DOHH2 (cell line): ENCODE results near the gene RGS3.
"Not testable (repeated sequence)": the region's sequence is repeated elsewhere in the genome, so short reads cannot be mapped to it uniquely, and the experiment has no call there.

Experiments
- H3F3A ChIP-seq: fragments of 200-600 bp; sonication (generic), shearing (Covaris generic); 2 replicates; pipeline ENCODE4 v1.6.0; 2016; ENCODE audit warnings: antibody characterized with exemption, mild to moderate bottlenecking; ENCODE audit not compliant: control insufficient read depth, insufficient read depth
- H3K27ac ChIP-seq: fragments of 200-600 bp; sonication (generic); 2 replicates; pipeline ENCODE4 v1.5.1; 2014; ENCODE audit warnings: low read depth, mild to moderate bottlenecking, low read length, moderate library complexity
- H3K27me3 ChIP-seq: fragments of 200-600 bp; sonication (generic); 2 replicates; pipeline ENCODE4 v1.6.1; 2014; ENCODE audit warnings: mild to moderate bottlenecking, low read length, mixed read lengths; ENCODE audit not compliant: control insufficient read depth
- H3K36me3 ChIP-seq: fragments of 200-600 bp; sonication (generic); 2 replicates; pipeline ENCODE4 v1.6.1; 2014; ENCODE audit warnings: mild to moderate bottlenecking, low read length, moderate library complexity, mixed read lengths; ENCODE audit not compliant: control insufficient read depth
- H3K4me1 ChIP-seq: fragments of 200-600 bp; sonication (generic); 2 replicates; pipeline ENCODE4 v1.6.1; 2014; ENCODE audit warnings: mild to moderate bottlenecking, low read length, mixed read lengths; ENCODE audit not compliant: control insufficient read depth
- H3K4me2 ChIP-seq: fragments of 200-600 bp; sonication (generic); 2 replicates; pipeline ENCODE4 v1.6.0; 2014; ENCODE audit warnings: mild to moderate bottlenecking, low read length, moderate library complexity
- H3K4me3 ChIP-seq: fragments of 200-600 bp; sonication (generic); 2 replicates; pipeline ENCODE4 v1.5.1; 2014; ENCODE audit warnings: mild to moderate bottlenecking, low read length, mixed read lengths
- H3K79me2 ChIP-seq: fragments of 200-600 bp; sonication (generic); 2 replicates; pipeline ENCODE4 v1.6.1; 2014; ENCODE audit warnings: mild to moderate bottlenecking, low read length, mixed read lengths; ENCODE audit not compliant: control insufficient read depth
- H3K9me2 ChIP-seq: fragments of 200-600 bp; sonication (generic); replicated peaks from 2 replicates; pipeline ENCODE4 v1.6.1; 2014; ENCODE audit warnings: mild to moderate bottlenecking, low read length, mixed read lengths; ENCODE audit not compliant: control insufficient read depth
- H3K9me3 ChIP-seq: fragments of 200-600 bp; sonication (generic); 2 replicates; pipeline ENCODE4 v1.6.1; 2014; ENCODE audit warnings: antibody characterized with exemption, low read length, mixed read lengths; ENCODE audit not compliant: control insufficient read depth, insufficient read depth
- H4K20me1 ChIP-seq: fragments of 200-600 bp; sonication (generic); 2 replicates; pipeline ENCODE4 v1.6.0; 2014; ENCODE audit warnings: low read depth, mild to moderate bottlenecking, antibody characterized with exemption, low read length, moderate library complexity; ENCODE audit not compliant: control insufficient read depth, insufficient read depth
- EZH2phosphoT487 ChIP-seq: fragments of 200-600 bp; sonication (generic); IDR thresholded peaks from 2 replicates; pipeline ENCODE4 v1.6.1; 2017; ENCODE audit warnings: borderline replicate concordance, mild to moderate bottlenecking, antibody characterized with exemption, low read length, moderate library complexity, mixed read lengths
- TF ChIP-seq, protein P1 (sequence below): fragments of 200-600 bp; sonication (generic); IDR thresholded peaks from one replicate; pipeline ENCODE4 v1.5.1; 2014; ENCODE audit warnings: antibody characterized with exemption, mild to moderate bottlenecking, low read depth, low read length; ENCODE audit not compliant: poor library complexity, severe bottlenecking

The RGS3 gene

DNA sequence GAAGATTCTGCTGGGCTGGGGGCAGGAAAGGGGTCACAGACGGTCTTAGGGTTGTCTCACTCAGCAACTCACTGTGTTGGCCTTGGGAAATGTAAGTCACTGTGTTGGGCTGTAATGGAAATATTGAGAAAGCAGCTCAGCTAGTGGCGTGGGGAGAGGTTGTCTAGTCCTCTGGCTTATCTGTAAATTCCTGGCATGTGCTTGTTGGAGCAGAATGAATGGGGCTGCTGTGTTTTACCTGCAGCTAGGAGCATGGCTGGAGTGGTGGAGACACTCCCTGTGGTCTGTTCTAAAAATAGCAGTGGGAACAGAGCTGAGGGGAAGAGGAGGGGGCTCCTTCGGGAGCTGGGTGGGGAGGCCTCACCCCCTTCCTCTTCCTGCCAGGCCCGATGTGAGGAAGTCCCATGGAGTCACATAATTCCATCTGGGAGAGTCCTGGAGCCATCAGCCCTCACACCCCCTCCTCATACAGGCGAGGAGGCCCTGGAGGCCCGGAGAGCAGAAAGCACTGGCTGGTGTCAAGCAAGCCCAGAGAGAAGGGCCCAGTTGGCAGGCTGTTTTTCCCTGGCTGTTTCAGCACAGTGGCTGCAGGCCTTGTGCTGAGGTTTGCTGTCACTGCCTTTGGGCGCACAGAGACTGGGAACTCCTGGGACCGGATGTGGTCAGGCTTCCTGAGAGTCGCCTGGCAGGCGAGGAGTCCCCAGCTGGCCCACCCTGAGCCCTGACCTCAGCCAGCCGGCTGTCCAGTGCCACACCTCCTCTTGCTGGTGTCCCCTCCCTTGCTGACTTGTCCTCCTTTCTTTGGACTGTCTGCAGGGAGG lies 84.9 kb downstream of the RGS3 start:
- no peak overlapping the region for H3K4me3 ChIP-seq
- no peaks in the 10 kb centered on the region for H3K9me3 ChIP-seq

DNA sequence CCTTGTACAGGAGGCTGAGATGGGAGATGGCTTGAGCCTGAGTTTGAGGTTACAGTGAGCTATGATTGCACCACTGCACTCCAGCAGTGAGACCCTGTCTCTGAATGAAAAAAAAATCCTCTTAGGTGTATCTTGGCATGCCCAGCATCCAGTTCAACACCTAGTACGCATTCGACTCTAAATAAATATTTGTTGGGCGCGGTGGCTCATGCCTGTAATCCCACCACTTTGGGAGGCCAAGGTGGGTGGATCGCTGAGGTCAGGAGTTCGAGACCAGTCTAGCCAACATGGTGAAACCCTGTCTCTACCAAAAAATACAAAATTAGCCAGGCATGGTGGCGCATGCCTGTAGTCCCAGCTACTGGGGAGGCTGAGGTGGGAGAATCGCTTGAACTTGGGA lies 86.4 kb downstream of the RGS3 start:
- not testable (repeated sequence) for H3K4me2 ChIP-seq, H4K20me1 ChIP-seq, H3K4me3 ChIP-seq, H3K9me3 ChIP-seq, H3K79me2 ChIP-seq, H3K27ac ChIP-seq, H3K9me2 ChIP-seq, H3F3A ChIP-seq, H3K27me3 ChIP-seq, H3K36me3 ChIP-seq
- peaks cover 11% of the 10 kb centered on the region for H3K4me1 ChIP-seq

More for the DNA sequence above, 84.9 kb downstream of the RGS3 start:
- Histone ChIP-seq H3K79me2 (no peaks in the 10 kb centered on the region), H3K27ac (no peak overlapping the region), H3F3A (0 out of 2 replicates have a peak, but pooled peaks cover 2% of the 10 kb centered on the region), H3K4me1 (peaks cover 11% of the 10 kb centered on the region), H3K27me3 (no peaks in the 10 kb centered on the region), H3K36me3 (no peaks in the 10 kb centered on the region), H3K9me2 (no peaks in the 10 kb centered on the region), H3K4me2 (no peak overlapping the region), H4K20me1 (no peaks in the 10 kb centered on the region)
- TF ChIP-seq EZH2phosphoT487: no peak
- TF ChIP-seq, protein P1, sequence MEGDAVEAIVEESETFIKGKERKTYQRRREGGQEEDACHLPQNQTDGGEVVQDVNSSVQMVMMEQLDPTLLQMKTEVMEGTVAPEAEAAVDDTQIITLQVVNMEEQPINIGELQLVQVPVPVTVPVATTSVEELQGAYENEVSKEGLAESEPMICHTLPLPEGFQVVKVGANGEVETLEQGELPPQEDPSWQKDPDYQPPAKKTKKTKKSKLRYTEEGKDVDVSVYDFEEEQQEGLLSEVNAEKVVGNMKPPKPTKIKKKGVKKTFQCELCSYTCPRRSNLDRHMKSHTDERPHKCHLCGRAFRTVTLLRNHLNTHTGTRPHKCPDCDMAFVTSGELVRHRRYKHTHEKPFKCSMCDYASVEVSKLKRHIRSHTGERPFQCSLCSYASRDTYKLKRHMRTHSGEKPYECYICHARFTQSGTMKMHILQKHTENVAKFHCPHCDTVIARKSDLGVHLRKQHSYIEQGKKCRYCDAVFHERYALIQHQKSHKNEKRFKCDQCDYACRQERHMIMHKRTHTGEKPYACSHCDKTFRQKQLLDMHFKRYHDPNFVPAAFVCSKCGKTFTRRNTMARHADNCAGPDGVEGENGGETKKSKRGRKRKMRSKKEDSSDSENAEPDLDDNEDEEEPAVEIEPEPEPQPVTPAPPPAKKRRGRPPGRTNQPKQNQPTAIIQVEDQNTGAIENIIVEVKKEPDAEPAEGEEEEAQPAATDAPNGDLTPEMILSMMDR: no peak

DNA sequence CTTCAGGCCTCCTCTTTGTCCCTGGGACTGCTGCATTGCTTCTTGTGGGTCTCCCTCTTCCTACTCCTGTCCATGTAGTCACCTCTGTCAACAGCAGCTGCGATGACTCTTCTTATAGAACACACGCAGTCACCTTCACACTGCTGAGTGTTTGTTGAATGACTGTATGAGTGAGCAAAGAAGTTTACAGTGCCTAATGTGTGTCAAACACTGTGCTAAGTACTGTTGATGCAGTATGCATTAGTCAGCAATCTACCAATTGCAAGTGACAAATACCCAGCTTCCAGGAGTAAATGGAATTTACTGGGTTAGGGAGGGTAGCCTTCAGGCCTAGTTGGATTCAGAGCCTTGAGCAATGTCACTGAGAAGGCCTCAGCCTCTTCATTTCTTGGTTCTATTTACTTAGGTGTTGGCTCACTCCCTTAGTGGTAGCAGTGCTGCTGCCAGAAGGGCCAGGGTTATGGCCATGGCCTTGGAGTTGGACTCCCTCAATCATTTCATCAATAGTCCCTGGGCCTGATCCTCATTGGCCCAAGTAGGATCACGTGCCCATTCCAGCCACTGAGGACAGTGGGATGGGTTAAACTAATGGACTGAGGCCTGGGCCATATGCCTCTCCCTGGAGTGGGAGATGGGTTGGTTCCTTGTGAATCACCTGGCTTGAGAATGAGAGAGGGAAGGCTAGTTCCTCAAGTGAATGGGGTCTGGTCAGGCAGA lies 93.5 kb downstream of the RGS3 start:
- H3K9me2 ChIP-seq: no peaks in the 10 kb centered on the region
- no peaks in the 10 kb centered on the region for H4K20me1 ChIP-seq
- TF ChIP-seq, protein P1: no peak
- TF ChIP-seq EZH2phosphoT487: no peak
- H3K9me3 ChIP-seq: no peaks in the 10 kb centered on the region
- H3K4me1 ChIP-seq: no peaks in the 10 kb centered on the region
- H3F3A ChIP-seq: no peaks in the 10 kb centered on the region
- no peak overlapping the region for H3K27ac ChIP-seq
- H3K4me3 ChIP-seq: no peak overlapping the region
- H3K36me3 ChIP-seq: no peaks in the 10 kb centered on the region
- H3K4me2 ChIP-seq: no peak overlapping the region
- no peaks in the 10 kb centered on the region for H3K79me2 ChIP-seq
- no peaks in the 10 kb centered on the region for H3K27me3 ChIP-seq
